HG02884 (cell line): Measurements from ENCODE around the gene KCND1.
"Not testable (repeated sequence)": the region's sequence is repeated elsewhere in the genome, so short reads cannot be mapped to it uniquely, and the experiment has no call there.

ENCODE experiments used
- ATAC-seq: cut with Tn5 transposase; IDR thresholded peaks from one replicate; pipeline ENCODE4 v1.9.1; 2021; ENCODE audit warnings: mild to moderate bottlenecking, moderate library complexity; ENCODE audit not compliant: unreplicated experiment

Gene KCND1

GRCh38 chrX:48971249-48972219 lies at the start of gene KCND1:
Gene KCND1, minus strand, starts transcription at chrX:48971844. Its CDS starts 1,573 bp downstream, at chrX:48970271.
- no peak for ATAC-seq

- ATAC-seq: no peak
Observed at GRCh38 chrX:49019599-49020249, 48.1 kb upstream of the KCND1 start.

- ATAC-seq: no peak
Observed at GRCh38 chrX:49019050-49019449, 47.4 kb upstream of the KCND1 start.

GRCh38 chrX:49003696-49004095 lies 32.1 kb upstream of the KCND1 start:
- ATAC-seq: no peak

GRCh38 chrX:49002091-49002935 lies 30.7 kb upstream of the KCND1 start, which contains the start of gene GRIPAP1:
Gene GRIPAP1, minus strand, starts transcription at chrX:49002264. Its CDS starts 35 bp downstream, at chrX:49002229.
- peak; percentile 75 for ATAC-seq

GRCh38 chrX:49001521-49002090 lies 30.0 kb upstream of the KCND1 start:
- peak; percentile 34 for ATAC-seq

- ATAC-seq: no peak
Observed at GRCh38 chrX:49000636-49001035, 29.0 kb upstream of the KCND1 start.

- no peak for ATAC-seq
Observed at GRCh38 chrX:48999030-48999429, 27.4 kb upstream of the KCND1 start.

- no peak for ATAC-seq
Observed at GRCh38 chrX:48998391-48998790, 26.7 kb upstream of the KCND1 start.

- no peak for ATAC-seq
Observed at GRCh38 chrX:48997865-48998264, 26.2 kb upstream of the KCND1 start.

- no peak for ATAC-seq
Observed at GRCh38 chrX:48997455-48997854, 25.8 kb upstream of the KCND1 start.

GRCh38 chrX:48996969-48997368 lies 25.3 kb upstream of the KCND1 start:
- ATAC-seq: no peak

GRCh38 chrX:48992341-48992740 lies 20.7 kb upstream of the KCND1 start:
- ATAC-seq: no peak

GRCh38 chrX:48989483-48989882 lies 17.8 kb upstream of the KCND1 start:
- ATAC-seq: no peak

GRCh38 chrX:48983896-48984295 lies 12.3 kb upstream of the KCND1 start:
- ATAC-seq: no peak

GRCh38 chrX:48983081-48983480 lies 11.4 kb upstream of the KCND1 start:
- ATAC-seq: no peak

GRCh38 chrX:48981178-48981577 lies 9.5 kb upstream of the KCND1 start:
- no peak for ATAC-seq

- ATAC-seq: not testable (repeated sequence)
Observed at GRCh38 chrX:48980341-48980740, 8.7 kb upstream of the KCND1 start.

- ATAC-seq: no peak
Observed at GRCh38 chrX:48978226-48978625, 6.6 kb upstream of the KCND1 start.

- no peak for ATAC-seq
Observed at GRCh38 chrX:48976086-48976485, 4.4 kb upstream of the KCND1 start.

GRCh38 chrX:48975541-48975940 lies 3.9 kb upstream of the KCND1 start:
- no peak for ATAC-seq
